Measurements from ENCODE around the gene PDHA1. TPM values are rescaled to one million over a fixed set of nuclear protein-coding genes. Genes with fewer than 3 reads are reported as not detected.

The PDHA1 gene
- total RNA-seq: 10 to 100 TPM; 45.6 to 99.6 (median 72.2) TPM

GRCh38 chrX:19343535-19344408 is at the start of gene PDHA1:
Gene PDHA1, plus strand, starts transcription at chrX:19343927. Its CDS starts 111 bp downstream, at chrX:19344038.
- Histone ChIP-seq H3K27ac (peak within 1 kb of the TSS; percentile 77 to 91 (median 86)), H3K4me3 (peak within 1 kb of the TSS; percentile 57 to 87 (median 63)), H3K36me3 (no peaks in the 10 kb centered on the region), H3K4me1 (peaks cover 0 to 25% (median 4%) of the 10 kb centered on the region in 4 donors), H3K27me3 (no peaks in the 10 kb centered on the region), H3K9me3 (no peaks in the 10 kb centered on the region)
- DNase-seq (ENCODE audit: low spot score in 2 of 2): peak; percentile 84 to 86
- TF ChIP-seq POLR2A (IDR thresholded peaks at IDR 0.05): peak in 1 of 2 donors; percentile 76
- TF ChIP-seq CTCF (IDR thresholded peaks at IDR 0.05): no peak
- peak; percentile 66 to 87 for TF ChIP-seq EP300 (IDR thresholded peaks at IDR 0.05)
- WGBS, 2 donors: 0 to 35% methylated on average over 6 to 70 of the region's 81 CpGs

- peak; percentile 15 to 40 for DNase-seq (ENCODE audit: low spot score in 2 of 2)
- Histone ChIP-seq H3K9me3 (no peaks in the 10 kb centered on the region), H3K27me3 (no peaks in the 10 kb centered on the region), H3K4me1 (no peaks in the 10 kb centered on the region), H3K36me3 (no peaks in the 10 kb centered on the region), H3K4me3 (no peak overlapping the region), H3K27ac (no peak overlapping the region)
- TF ChIP-seq POLR2A (IDR thresholded peaks at IDR 0.05): no peak
- no peak for TF ChIP-seq CTCF (IDR thresholded peaks at IDR 0.05)
- no peak for TF ChIP-seq EP300 (IDR thresholded peaks at IDR 0.05)
- 36 to 51% methylated on average over 10 of the region's 10 CpGs for WGBS, 2 donors
Measured at GRCh38 chrX:19303256-19303880, 40.4 kb upstream of the PDHA1 start.

- TF ChIP-seq POLR2A (IDR thresholded peaks at IDR 0.05) (no peak), EP300 (IDR thresholded peaks at IDR 0.05) (no peak), CTCF (IDR thresholded peaks at IDR 0.05) (no peak)
- no peaks in the 10 kb centered on the region for H3K27me3 ChIP-seq
- no peaks in the 10 kb centered on the region for H3K36me3 ChIP-seq
- WGBS, 2 donors: 87 to 88% methylated on average over 2 of the region's 2 CpGs
- no peak for DNase-seq (ENCODE audit: low spot score in 2 of 2)
- H3K27ac ChIP-seq: no peak overlapping the region
- no peaks in the 10 kb centered on the region for H3K4me1 ChIP-seq
- no peak overlapping the region for H3K4me3 ChIP-seq
- H3K9me3 ChIP-seq: no peaks in the 10 kb centered on the region
Measured at GRCh38 chrX:19326567-19326966, 17.2 kb upstream of the PDHA1 start.

GRCh38 chrX:19331831-19332230 is 11.9 kb upstream of the PDHA1 start:
- no peaks in the 10 kb centered on the region for H3K36me3 ChIP-seq
- H3K9me3 ChIP-seq: peaks cover 0 to 25% (median 4%) of the 10 kb centered on the region in 4 donors
- no peak for DNase-seq (ENCODE audit: low spot score in 2 of 2)
- no peak overlapping the region for H3K4me3 ChIP-seq
- H3K4me1 ChIP-seq: no peaks in the 10 kb centered on the region
- TF ChIP-seq CTCF (IDR thresholded peaks at IDR 0.05) (no peak), EP300 (IDR thresholded peaks at IDR 0.05) (no peak), POLR2A (IDR thresholded peaks at IDR 0.05) (no peak)
- WGBS, 2 donors: 87 to 93% methylated on average over 8 to 10 of the region's 10 CpGs
- H3K27me3 ChIP-seq: no peaks in the 10 kb centered on the region
- no peak overlapping the region for H3K27ac ChIP-seq

GRCh38 chrX:19332983-19333382 is 10.7 kb upstream of the PDHA1 start:
- Histone ChIP-seq H3K4me3 (no peak overlapping the region), H3K4me1 (no peaks in the 10 kb centered on the region), H3K36me3 (no peaks in the 10 kb centered on the region), H3K9me3 (peaks cover 0 to 36% (median 4%) of the 10 kb centered on the region in 4 donors), H3K27ac (peak overlapping the region in 1 of 4 donors; percentile 33), H3K27me3 (no peaks in the 10 kb centered on the region)
- no peak for DNase-seq (ENCODE audit: low spot score in 2 of 2)
- TF ChIP-seq CTCF (IDR thresholded peaks at IDR 0.05) (no peak), EP300 (IDR thresholded peaks at IDR 0.05) (no peak), POLR2A (IDR thresholded peaks at IDR 0.05) (no peak)
- WGBS, 2 donors: 51 to 56% methylated on average over 2 to 5 of the region's 5 CpGs
